GM18519 (cell line): ENCODE measurements around the gene ZNF689.
A peak's percentile ranks its signal among the peaks of the same experiment; 100 is the strongest.
"Not testable (repeated sequence)": the region's sequence is repeated elsewhere in the genome, so short reads cannot be mapped to it uniquely, and the experiment has no call there.

ENCODE experiments used
- ATAC-seq: cut with Tn5 transposase; IDR thresholded peaks from one replicate; pipeline ENCODE4 v1.9.1; 2021; ENCODE audit warnings: mild to moderate bottlenecking, moderate library complexity; ENCODE audit not compliant: unreplicated experiment, low FRiP score

ZNF689 gene

GRCh38 chr16:30637139-30637538 lies 26.9 kb upstream of the ZNF689 start:
- ATAC-seq = not testable (repeated sequence)

GRCh38 chr16:30636599-30636998 lies 26.4 kb upstream of the ZNF689 start:
- no peak for ATAC-seq

GRCh38 chr16:30633526-30633925 lies 23.3 kb upstream of the ZNF689 start:
- no peak for ATAC-seq

- ATAC-seq = not testable (repeated sequence)
Observed at GRCh38 chr16:30632454-30632853, 22.3 kb upstream of the ZNF689 start.

- ATAC-seq = no peak
Observed at GRCh38 chr16:30628628-30629540, 18.7 kb upstream of the ZNF689 start.

- no peak for ATAC-seq
Observed at GRCh38 chr16:30626236-30626635, 16.0 kb upstream of the ZNF689 start.

GRCh38 chr16:30623536-30624283 lies 13.5 kb upstream of the ZNF689 start:
- no peak for ATAC-seq

- no peak for ATAC-seq
Observed at GRCh38 chr16:30622455-30623032, 12.4 kb upstream of the ZNF689 start.

- ATAC-seq = no peak
Observed at GRCh38 chr16:30621765-30622164, 11.6 kb upstream of the ZNF689 start.

GRCh38 chr16:30620169-30620568 lies 10.0 kb upstream of the ZNF689 start:
- no peak for ATAC-seq

- ATAC-seq = no peak
Observed at GRCh38 chr16:30619638-30620037, 9.4 kb upstream of the ZNF689 start.

- ATAC-seq = no peak
Observed at GRCh38 chr16:30619202-30619601, 9.0 kb upstream of the ZNF689 start.

- ATAC-seq = no peak
Observed at GRCh38 chr16:30615358-30616091, 5.3 kb upstream of the ZNF689 start.

GRCh38 chr16:30609002-30609925 lies 925 bp downstream of the ZNF689 start:
- peak; percentile 5 for ATAC-seq

- no peak for ATAC-seq
Observed at GRCh38 chr16:30606004-30606403, 4.2 kb downstream of the ZNF689 start.

GRCh38 chr16:30605158-30605557 lies 5.0 kb downstream of the ZNF689 start:
- no peak for ATAC-seq

GRCh38 chr16:30604316-30604947 lies 5.8 kb downstream of the ZNF689 start:
- no peak for ATAC-seq

GRCh38 chr16:30603945-30604315 lies 6.3 kb downstream of the ZNF689 start:
- ATAC-seq = no peak

GRCh38 chr16:30602616-30603277 lies 7.4 kb downstream of the ZNF689 start:
- ATAC-seq = no peak
